Subcutaneous abdominal adipose tissue (tissue), 5 donors: ENCODE results near the gene MAPRE3.

Source experiments
- H3K27ac ChIP-seq: one replicate; pipeline ENCODE4 v1.7.0; 2013; ENCODE audit warnings: low read depth, mild to moderate bottlenecking, inconsistent platforms, low read length, moderate library complexity
- H3K27me3 ChIP-seq, 5 donors: one replicate each; pipeline ENCODE4 v1.7.0; 2013; ENCODE audit warnings: low read length in 5 of 5, inconsistent platforms in 1 of 5; ENCODE audit not compliant: control insufficient read depth in 5 of 5, insufficient read depth in 4 of 5
- H3K36me3 ChIP-seq, 5 donors: one replicate each; pipeline ENCODE4 v1.7.0; 2013; ENCODE audit warnings: low read length in 5 of 5; ENCODE audit not compliant: control insufficient read depth in 5 of 5, insufficient read depth in 5 of 5
- H3K4me1 ChIP-seq, 5 donors: one replicate each; pipeline ENCODE4 v1.7.0; 2013; ENCODE audit warnings: low read length in 5 of 5, mild to moderate bottlenecking in 3 of 5, moderate library complexity in 1 of 5; ENCODE audit not compliant: control insufficient read depth in 5 of 5, insufficient read depth in 5 of 5
- H3K4me3 ChIP-seq, 5 donors: one replicate each; pipeline ENCODE4 v1.7.0; 2013; ENCODE audit warnings: low read length in 5 of 5, low read depth in 1 of 5
- H3K9ac ChIP-seq, 5 donors: one replicate each; pipeline ENCODE4 v1.7.0; 2013; ENCODE audit warnings: low read length in 5 of 5, mild to moderate bottlenecking in 4 of 5, moderate library complexity in 3 of 5
- H3K9me3 ChIP-seq, 5 donors: one replicate each; pipeline ENCODE4 v1.7.0; 2013; ENCODE audit warnings: low read length in 5 of 5; ENCODE audit not compliant: control insufficient read depth in 5 of 5
- donor health status: healthy.
- donor health status: healthy.
- donor health status: healthy.
- donor health status: healthy.
- donor health status: healthy.

The MAPRE3 gene

GRCh38 chr2:26969077-26969844, 1.2 kb upstream of the MAPRE3 start:
- no peaks in the 10 kb centered on the region for H3K27me3 ChIP-seq
- no peaks in the 10 kb centered on the region for H3K9me3 ChIP-seq
- H3K4me3 ChIP-seq, result no peak overlapping the region
- H3K9ac ChIP-seq, result peak overlapping the region in 1 of 5 donors; percentile 26
- H3K4me1 ChIP-seq, result peaks cover 2 to 26% (median 23%) of the 10 kb centered on the region in 5 donors
- no peak overlapping the region for H3K27ac ChIP-seq
- H3K36me3 ChIP-seq, result no peaks in the 10 kb centered on the region

- Histone ChIP-seq H3K27ac (peak overlapping the region; percentile 88), H3K9ac (peak overlapping the region; percentile 38 to 85 (median 73)), H3K27me3 (no peaks in the 10 kb centered on the region)
These were observed 641 bp downstream of the MAPRE3 start for GRCh38 chr2:26970928-26971627.

GRCh38 chr2:26971911-26972786, 1.7 kb downstream of the MAPRE3 start:
- Histone ChIP-seq H3K27ac (peak overlapping the region; percentile 88), H3K36me3 (no peaks in the 10 kb centered on the region), H3K4me3 (peak overlapping the region in 4 of 5 donors; percentile 80 to 92 (median 84)), H3K4me1 (peaks cover 2 to 39% (median 37%) of the 10 kb centered on the region in 5 donors), H3K9me3 (no peaks in the 10 kb centered on the region), H3K27me3 (no peaks in the 10 kb centered on the region), H3K9ac (peak overlapping the region in 3 of 5 donors; percentile 73 to 85 (median 83))

More at GRCh38 chr2:26970928-26971627, 641 bp downstream of the MAPRE3 start:
- Histone ChIP-seq H3K9me3 (no peaks in the 10 kb centered on the region), H3K4me3 (peak overlapping the region; percentile 80 to 92 (median 84)), H3K4me1 (peaks cover 2 to 29% (median 27%) of the 10 kb centered on the region in 5 donors), H3K36me3 (no peaks in the 10 kb centered on the region)

- Histone ChIP-seq H3K4me3 (no peak overlapping the region), H3K27ac (no peak overlapping the region), H3K27me3 (no peaks in the 10 kb centered on the region), H3K36me3 (no peaks in the 10 kb centered on the region), H3K9ac (no peak overlapping the region), H3K4me1 (peaks cover 2 to 43% (median 38%) of the 10 kb centered on the region in 5 donors), H3K9me3 (no peaks in the 10 kb centered on the region)
These were observed 3.9 kb downstream of the MAPRE3 start for GRCh38 chr2:26974352-26974751.

- Histone ChIP-seq H3K4me3 (no peak overlapping the region), H3K27ac (no peak overlapping the region), H3K4me1 (peaks cover 2 to 44% (median 35%) of the 10 kb centered on the region in 5 donors), H3K9me3 (no peaks in the 10 kb centered on the region), H3K9ac (no peak overlapping the region), H3K36me3 (no peaks in the 10 kb centered on the region), H3K27me3 (no peaks in the 10 kb centered on the region)
These were observed 4.7 kb downstream of the MAPRE3 start for GRCh38 chr2:26975102-26975501.

- peaks cover 2 to 41% (median 30%) of the 10 kb centered on the region in 5 donors for H3K4me1 ChIP-seq
- H3K9ac ChIP-seq, result no peak overlapping the region
- no peaks in the 10 kb centered on the region for H3K36me3 ChIP-seq
- H3K4me3 ChIP-seq, result no peak overlapping the region
- H3K9me3 ChIP-seq, result no peaks in the 10 kb centered on the region
- H3K27ac ChIP-seq, result peak overlapping the region; percentile 26
- H3K27me3 ChIP-seq, result no peaks in the 10 kb centered on the region
These were observed 5.2 kb downstream of the MAPRE3 start for GRCh38 chr2:26975656-26976055.

GRCh38 chr2:26976237-26976636, 5.8 kb downstream of the MAPRE3 start:
- Histone ChIP-seq H3K4me1 (peaks cover under 1 to 40% (median 27%) of the 10 kb centered on the region in 5 donors), H3K4me3 (no peak overlapping the region), H3K9ac (no peak overlapping the region), H3K36me3 (no peaks in the 10 kb centered on the region), H3K27me3 (no peaks in the 10 kb centered on the region), H3K9me3 (no peaks in the 10 kb centered on the region), H3K27ac (peak overlapping the region; percentile 26)

- H3K36me3 ChIP-seq, result peaks cover 0 to 2% (median 0%) of the 10 kb centered on the region in 5 donors
- H3K4me3 ChIP-seq, result no peak overlapping the region
- peaks cover 3 to 40% (median 27%) of the 10 kb centered on the region in 5 donors for H3K4me1 ChIP-seq
- H3K9ac ChIP-seq, result no peak overlapping the region
- no peak overlapping the region for H3K27ac ChIP-seq
- no peaks in the 10 kb centered on the region for H3K9me3 ChIP-seq
- no peaks in the 10 kb centered on the region for H3K27me3 ChIP-seq
These were observed 6.6 kb downstream of the MAPRE3 start for GRCh38 chr2:26977012-26977411.

- Histone ChIP-seq H3K27me3 (no peaks in the 10 kb centered on the region), H3K4me3 (no peak overlapping the region), H3K36me3 (peaks cover 0 to 2% (median 0%) of the 10 kb centered on the region in 5 donors), H3K4me1 (peaks cover 6 to 43% (median 33%) of the 10 kb centered on the region in 5 donors), H3K9me3 (no peaks in the 10 kb centered on the region), H3K9ac (no peak overlapping the region), H3K27ac (no peak overlapping the region)
These were observed 7.7 kb downstream of the MAPRE3 start for GRCh38 chr2:26978061-26978596.
